Measurements from ENCODE around the gene SLC2A13.
A peak's percentile ranks its signal among the peaks of the same experiment; 100 is the strongest.

SLC2A13 gene

GRCh38 chr12:40105515-40106201, at the start of gene SLC2A13:
Gene SLC2A13, minus strand, starts transcription at chr12:40106081. Its CDS starts 273 bp downstream, at chr12:40105808.
- peak; percentile 80 for DNase-seq

DNA sequence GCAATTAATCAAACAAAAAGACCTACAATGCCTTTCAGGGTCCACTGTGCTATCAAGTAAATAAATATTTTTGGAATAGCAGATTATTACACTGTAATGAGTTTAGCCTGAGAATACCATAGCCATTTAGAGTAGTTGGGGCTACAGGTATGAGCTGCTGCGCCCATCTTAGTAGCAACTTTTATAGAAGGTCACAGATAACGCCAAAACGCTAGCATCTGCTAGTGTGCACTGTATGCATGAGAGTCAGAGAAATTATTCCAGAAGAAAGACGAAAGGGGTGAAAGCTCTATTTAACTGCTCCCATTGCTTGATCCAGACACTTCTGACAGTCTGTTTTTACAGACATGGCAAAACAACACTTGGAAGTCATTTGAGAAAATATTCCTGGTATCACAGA, 48.5 kb upstream of the SLC2A13 start:
- DNase-seq = no peak

DNA sequence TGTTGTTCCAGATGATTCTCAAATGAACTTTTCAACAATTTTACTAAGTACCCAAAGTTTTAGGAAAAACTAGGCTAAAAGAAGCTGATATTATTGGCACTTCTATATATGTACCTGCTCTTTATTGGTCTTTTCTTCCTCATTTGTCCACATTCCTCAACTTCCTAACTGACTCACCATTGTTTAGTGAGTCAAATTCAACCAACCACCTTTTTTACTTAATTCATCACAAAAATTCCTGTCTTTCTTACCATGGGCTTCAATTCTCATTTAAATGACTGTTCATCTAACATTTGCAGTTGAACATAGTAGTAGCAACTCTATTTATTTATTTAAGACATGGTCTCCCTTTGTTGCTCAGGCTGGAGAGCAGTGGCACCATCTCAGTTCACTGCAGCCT, 47.6 kb upstream of the SLC2A13 start:
- no peak for DNase-seq

DNA sequence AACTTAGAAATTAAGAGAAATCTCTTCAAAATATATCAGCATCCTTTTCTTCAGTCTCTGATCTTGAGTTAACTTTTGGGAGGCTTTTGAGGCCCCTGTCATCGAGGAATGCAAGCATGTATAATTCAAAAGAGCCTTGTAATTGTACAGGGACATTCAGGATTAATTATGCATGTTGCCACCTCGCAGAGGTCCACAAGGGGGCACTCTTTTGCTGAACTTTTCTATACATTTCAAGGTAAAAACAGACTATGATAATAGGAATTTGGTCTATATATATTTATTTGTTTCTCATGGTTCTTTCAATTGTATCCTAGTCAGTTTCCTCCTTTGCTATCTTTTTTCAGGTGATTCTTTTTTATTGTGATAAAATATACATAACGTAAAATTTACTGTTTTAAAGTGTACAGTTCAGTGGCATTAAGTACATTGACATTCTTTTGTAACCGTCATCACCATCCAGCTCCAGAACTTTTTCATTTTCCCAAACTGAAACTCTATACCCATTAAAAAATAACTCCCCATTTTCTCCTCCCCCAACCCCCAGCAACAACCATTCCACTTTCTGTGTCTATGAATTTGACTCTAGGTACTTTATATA, 47.0 kb upstream of the SLC2A13 start:
- DNase-seq = peak; percentile 48

DNA sequence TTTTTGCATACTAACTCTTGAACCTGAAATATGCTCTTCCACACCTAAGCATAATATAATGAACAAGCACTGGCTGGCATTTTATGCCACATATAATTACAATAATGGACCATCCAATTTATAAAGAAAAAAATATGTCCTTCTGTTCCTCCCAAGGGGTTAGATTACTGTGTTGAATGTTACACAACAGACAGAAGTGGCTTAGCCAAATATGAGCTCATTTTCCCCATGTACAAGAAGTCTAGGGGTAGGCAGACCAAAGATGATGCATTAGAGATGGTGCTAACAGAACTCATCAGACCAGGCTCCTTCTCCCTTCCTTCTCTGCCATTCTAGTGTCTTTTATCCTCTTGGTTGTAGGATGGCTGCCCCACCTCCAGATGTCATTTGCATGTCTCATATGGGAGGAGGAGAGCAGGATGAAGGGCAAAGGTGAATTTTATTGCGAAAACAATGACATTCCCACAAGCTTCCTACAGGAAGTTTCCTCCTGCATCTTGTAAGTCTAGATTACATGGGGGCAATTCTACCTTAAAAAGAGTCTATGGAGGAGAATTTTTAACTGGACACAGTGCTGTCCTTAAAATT, 43.9 kb upstream of the SLC2A13 start:
- DNase-seq = no peak

GRCh38 chr12:40146800-40147797, 41.2 kb upstream of the SLC2A13 start:
- DNase-seq = no peak

GRCh38 chr12:40145896-40146295, 40.0 kb upstream of the SLC2A13 start:
- no peak for DNase-seq

DNA sequence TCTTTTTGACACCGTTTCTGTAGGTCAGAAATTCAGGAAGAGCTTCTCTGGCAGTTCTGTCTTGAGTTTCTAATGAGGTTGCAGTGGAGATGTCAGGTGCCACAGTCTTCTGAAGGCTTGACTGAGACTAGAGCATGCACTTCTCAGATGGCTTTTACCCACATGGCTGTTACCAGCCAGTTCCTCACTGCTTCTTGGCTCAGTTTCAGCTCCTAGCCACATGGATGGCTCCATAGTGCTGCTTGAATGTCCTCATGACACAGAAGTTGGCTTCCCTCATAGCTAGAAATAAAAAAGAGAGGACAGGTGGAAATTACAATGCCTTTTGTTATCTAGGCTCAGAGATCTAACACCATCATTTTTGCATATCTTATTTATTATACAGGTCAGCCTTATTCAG, 38.1 kb upstream of the SLC2A13 start:
- DNase-seq = peak; percentile 43

DNA sequence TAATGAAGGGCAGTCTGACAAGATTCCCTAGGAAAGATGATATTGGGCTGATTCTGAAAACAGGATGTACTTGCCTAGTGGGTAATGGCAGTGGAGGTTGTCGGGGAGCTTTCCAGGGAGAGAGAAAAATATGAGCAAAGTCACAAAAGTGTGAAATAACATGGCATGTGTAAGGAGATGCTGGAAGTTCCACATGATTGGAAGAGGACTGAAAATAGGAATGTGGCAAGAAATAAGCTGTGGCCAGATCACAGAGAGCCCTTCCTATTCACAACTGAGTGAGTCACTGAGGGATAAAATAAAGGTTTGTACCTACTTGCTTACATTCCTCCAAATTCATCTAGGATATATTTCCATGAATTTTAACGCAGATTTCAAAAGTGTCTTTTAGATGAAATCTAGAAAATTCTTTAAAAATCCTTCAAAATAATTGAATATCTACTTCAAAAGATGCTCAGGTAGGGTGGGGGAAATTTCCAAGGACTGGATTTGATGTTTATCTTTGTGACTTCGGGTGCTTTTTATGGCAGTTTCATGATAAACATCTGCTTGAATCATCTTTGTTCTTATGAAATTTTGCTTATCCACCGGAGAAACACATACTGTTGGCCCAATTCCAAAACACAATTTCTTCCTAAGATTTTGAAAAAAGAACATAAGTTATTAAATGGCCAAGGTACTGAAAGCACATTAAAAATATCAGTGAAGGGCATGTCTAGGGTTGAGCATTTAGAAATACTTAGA, 36.3 kb upstream of the SLC2A13 start:
- no peak for DNase-seq

DNA sequence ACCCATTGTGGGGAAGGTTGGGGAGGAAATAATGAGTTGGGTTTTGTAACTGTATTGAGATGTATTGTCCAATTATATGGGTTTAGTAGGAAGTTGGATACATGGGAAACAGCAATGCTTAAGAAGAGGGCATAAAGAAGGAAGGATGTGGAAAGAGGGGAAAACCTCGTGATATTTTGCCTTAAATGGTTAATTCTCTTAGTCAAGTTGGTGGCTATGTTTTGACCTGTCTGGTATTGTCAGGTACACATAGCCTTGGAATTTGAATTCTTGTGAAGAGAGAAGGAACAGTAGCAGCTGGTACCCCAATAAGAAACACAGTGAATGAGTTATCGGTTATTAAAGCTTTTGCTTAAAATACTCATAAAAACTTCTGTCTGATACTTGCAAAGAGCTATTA, 32.6 kb upstream of the SLC2A13 start:
- no peak for DNase-seq

DNA sequence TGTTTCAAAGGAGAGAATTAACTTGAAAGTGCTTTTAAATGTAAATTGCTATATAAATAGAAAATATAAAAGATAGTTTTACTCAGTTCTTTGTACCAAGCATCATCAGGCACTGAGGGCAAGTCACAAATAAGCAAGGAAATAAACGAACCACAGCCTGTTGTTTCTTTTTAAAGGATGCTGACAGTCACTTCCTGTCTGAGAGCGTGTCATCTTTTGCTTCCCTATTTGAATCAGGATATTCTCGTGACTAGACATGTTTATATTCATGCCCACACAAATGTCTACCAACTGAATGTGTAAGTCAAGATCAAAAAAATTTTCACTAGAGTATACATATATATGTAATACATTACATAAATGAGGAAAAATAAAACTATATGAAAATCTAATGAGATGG, 31.4 kb upstream of the SLC2A13 start:
- peak; percentile 18 for DNase-seq

DNA sequence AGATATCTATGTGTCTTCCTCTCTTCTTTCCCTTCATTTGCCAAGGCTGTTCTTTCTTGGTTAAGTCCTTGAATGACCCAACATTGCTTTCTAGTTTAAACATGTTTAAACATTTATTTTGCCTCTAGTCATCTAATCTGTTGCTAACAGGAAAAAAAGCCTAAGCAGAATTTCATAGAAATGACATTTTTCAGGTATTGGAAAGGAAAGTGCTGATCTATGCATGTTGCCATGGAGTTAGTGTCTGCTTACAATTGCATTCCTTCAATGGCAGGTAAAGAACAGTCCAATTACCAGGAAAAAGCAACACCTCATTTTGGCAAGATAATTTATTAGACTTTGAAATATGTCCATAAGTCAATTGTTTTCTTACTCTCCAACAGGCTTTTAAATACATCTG, 21.5 kb upstream of the SLC2A13 start:
- DNase-seq = no peak

GRCh38 chr12:40123496-40123895, 17.6 kb upstream of the SLC2A13 start:
- DNase-seq = no peak

- DNase-seq = no peak
These were observed 17.0 kb upstream of the SLC2A13 start for GRCh38 chr12:40122842-40123241.

DNA sequence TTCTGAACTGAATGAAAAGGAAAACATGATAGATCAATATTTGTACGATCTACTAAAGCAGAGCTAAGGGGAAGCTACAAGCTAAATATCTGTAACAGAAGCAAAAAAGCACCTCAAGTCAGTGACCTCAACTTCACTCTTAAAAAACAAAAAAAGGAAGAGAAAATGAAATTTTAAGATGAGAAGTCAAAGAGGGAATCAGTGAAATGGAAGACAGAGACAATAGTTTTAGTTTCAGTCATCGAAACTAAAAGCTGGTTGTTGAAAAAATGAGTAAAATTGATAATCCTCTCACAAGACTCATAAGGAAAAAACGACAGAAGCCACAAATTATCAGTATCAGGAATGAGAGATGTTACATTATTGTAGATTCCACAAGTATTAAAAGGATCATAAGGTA, 11.9 kb upstream of the SLC2A13 start:
- no peak for DNase-seq

DNA sequence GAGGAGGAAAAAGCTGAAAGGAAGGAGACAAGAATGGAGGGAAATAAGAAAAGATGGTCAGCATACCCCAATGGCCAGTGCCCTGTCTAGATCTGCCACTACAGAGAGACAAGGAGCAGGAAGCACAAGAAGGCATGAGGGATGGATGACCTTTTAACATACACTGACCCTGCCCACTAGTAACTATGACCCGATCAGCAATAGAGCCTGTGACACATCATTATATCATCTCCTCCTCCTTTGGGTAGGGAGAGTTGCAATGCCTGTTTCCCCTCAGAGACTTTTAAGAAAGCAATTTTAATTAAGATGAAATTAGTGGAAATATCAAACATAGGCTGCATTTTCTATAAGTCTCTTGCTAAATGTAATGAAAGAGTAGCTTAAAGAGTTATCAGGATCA, 4.7 kb upstream of the SLC2A13 start:
- DNase-seq = no peak

DNA sequence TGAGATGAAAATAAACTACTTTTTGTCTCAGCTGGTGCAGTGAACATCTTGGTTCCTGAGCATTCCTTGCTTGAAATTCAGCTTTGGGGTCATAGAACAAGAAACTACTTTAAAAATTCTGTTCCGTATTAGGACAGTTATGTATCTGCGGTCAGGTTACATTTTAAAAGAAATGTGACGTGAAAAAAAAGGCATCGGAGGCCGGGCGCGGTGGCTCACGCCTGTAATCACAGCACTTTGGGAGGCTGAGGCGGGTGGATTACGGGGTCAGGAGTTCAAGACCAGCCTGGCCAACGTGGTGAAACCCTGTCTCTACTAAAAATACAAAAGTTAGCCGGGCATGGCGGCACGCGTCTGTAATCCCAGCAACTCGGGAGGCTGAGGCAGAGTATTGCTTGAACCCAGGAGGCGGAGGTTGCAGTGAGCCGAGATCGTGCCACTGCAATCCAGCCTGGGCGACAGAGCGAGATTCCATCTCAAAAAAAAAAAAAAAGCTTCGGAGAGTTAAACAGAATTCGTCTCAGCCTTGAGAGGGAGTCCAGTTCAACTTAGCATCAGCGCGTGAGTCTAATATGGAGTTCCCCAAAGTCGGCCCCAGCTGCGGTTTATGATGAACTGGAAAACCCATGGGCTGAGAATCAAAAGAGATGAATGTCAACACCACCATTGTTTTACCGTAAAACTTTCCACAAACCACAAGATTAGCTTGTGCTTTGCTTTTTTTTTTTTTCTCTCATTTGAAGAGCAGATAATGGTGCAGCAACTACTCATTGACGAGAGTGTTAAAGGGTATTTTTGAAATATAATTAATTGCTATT, 2.1 kb upstream of the SLC2A13 start:
- no peak for DNase-seq

DNA sequence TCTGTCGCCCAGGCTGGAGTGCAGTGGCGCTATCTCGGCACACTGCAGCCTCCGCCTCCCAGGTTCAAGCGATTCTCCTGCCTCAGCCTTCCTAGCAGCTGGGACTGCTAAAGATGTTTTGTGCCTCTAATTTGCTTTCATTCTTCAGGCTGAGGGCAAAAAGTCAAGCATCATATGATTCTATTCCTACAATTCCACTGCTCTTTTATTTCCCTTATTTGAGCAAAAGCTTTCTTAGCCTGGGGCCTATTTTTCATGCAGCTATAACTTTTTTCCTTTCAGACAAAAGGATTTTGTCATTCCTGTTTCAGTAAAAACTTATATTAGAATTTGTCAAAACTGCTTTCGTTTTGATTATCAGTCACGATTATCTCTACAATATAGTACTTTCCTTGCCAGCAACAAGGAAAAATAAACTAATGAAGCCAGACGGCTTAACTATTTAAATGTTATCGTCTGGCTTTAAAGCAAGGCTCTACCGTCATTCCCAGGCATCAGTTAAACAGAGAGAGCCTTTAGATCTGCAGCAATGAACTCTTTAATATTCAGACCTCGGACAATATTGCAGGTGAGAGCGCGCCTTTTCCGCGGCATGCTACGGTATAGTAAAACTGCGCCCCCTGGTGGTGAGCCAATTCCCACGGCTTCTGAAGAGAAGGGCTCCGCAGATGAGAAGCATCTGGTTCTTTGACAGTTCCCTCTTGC, 1.4 kb upstream of the SLC2A13 start:
- peak; percentile 92 for DNase-seq

- DNase-seq = no peak
These were observed 774 bp upstream of the SLC2A13 start for GRCh38 chr12:40106655-40107054.

DNA sequence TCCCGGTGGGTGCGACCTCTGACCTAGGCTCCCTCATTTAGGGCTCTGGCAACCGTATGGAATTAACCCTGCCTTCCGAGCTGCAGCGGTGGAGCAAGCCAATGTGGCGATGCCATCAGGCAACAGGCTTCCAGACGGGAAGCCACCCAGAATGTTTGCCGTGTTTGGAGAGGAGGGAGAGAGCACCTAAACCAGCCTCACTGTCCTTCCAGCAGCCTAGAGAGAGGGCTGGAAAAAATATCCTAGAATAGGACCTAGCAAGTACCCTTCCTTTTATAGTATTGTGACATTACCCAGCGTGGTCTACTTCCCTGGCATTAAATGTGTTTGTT, 287 bp upstream of the SLC2A13 start:
- no peak for DNase-seq

DNA sequence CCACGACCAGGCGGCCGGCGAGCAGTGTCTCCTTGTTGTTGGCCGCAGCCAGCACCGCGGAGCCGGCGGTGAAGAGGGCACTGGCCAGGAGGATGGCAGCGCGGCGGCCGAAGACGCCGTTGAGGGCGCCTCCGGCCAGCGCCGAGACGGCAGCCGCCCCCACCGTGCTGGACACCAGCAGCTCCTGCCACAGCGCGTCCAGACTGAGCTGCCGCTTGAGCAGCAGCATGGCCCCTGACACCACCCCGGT, 691 bp downstream of the SLC2A13 start:
- DNase-seq = no peak

Data from RPMI8226 (cell line).